Panc1 (cell line): ENCODE data around the gene TMEM164. TPM values are rescaled to one million over a fixed set of nuclear protein-coding genes. Genes with fewer than 3 reads are reported as not detected.

ENCODE experiments used
- ATAC-seq: fragments of 200-7000 bp; cut with Tn5 transposase; 2 replicates; pipeline ENCODE4 v1.9.1; 2020; ENCODE audit warnings: mild to moderate bottlenecking, moderate library complexity
- BruUV-seq: library from RNA; stranded (reverse); fragments of 400-500 nt; replicated peaks from 2 replicates; lab custom pipeline; 2021; lab: Mats Ljungman, UMichigan
- CTCF ChIA-PET: fragments of 300-600 bp; sonication (Branson Sonifier 250); formaldehyde crosslinking; loops from one replicate; lab custom pipeline; 2022; ENCODE audit warnings: antibody characterized with exemption; lab: Charles Lee
- POLR2A ChIA-PET: fragments of 300-600 bp; sonication (Branson Sonifier 250); formaldehyde crosslinking; loops from one replicate; lab custom pipeline; 2022; ENCODE audit warnings: antibody characterized with exemption; lab: Charles Lee
- DNase-seq: peaks from one replicate; pipeline ENCODE4 v3.0.0-alpha.2; 2010; ENCODE audit warnings: low read depth, low spot score
- H3K27ac ChIP-seq: 2 replicates; pipeline ENCODE4 v1.5.1; 2011; ENCODE audit warnings: mild to moderate bottlenecking, low read length, inconsistent platforms
- H3K27me3 ChIP-seq: fragments of 200-500 bp; sonication (Bioruptor generic); 2 replicates; pipeline ENCODE4 v1.6.0; 2014; ENCODE audit warnings: low read length, inconsistent platforms; ENCODE audit not compliant: control insufficient read depth, insufficient read depth
- H3K36me3 ChIP-seq: fragments of 200-500 bp; sonication (Bioruptor generic); 2 replicates; pipeline ENCODE4 v1.5.1; 2014; ENCODE audit warnings: inconsistent platforms, mild to moderate bottlenecking, low read length, moderate library complexity; ENCODE audit not compliant: control insufficient read depth, insufficient read depth
- H3K4me1 ChIP-seq: 2 replicates; pipeline ENCODE4 v1.5.1; 2011; ENCODE audit warnings: inconsistent platforms, mild to moderate bottlenecking, low read length, moderate library complexity; ENCODE audit not compliant: control insufficient read depth, insufficient read depth
- H3K4me3 ChIP-seq, 2 experiments: 2 replicates each; pipeline ENCODE4 v1.5.1; 2011 to 2012; ENCODE audit warnings: low read depth in 2 of 2, low read length in 2 of 2, mild to moderate bottlenecking in 2 of 2, inconsistent platforms in 1 of 2, moderate library complexity in 1 of 2
- H3K9me3 ChIP-seq: fragments of 200-500 bp; sonication (Bioruptor generic); 2 replicates; pipeline ENCODE4 v1.5.1; 2014; ENCODE audit warnings: low read depth, mild to moderate bottlenecking, inconsistent platforms, low read length, moderate library complexity; ENCODE audit not compliant: control insufficient read depth, insufficient read depth
- POLR2AphosphoS5 ChIP-seq: IDR thresholded peaks from 2 replicates; pipeline ENCODE4 v1.6.1; 2012; ENCODE audit warnings: mild to moderate bottlenecking, low read depth, low read length, moderate library complexity
- SIN3A ChIP-seq: IDR thresholded peaks from 2 replicates; pipeline ENCODE4 v1.6.1; 2012; ENCODE audit warnings: low read depth, mild to moderate bottlenecking, low read length, moderate library complexity, borderline replicate concordance; ENCODE audit not compliant: insufficient read depth
- TCF7L2 ChIP-seq: IDR thresholded peaks from 2 replicates; pipeline ENCODE4 v1.6.1; 2011; ENCODE audit warnings: mild to moderate bottlenecking, low read depth, low read length, inconsistent platforms
- in situ Hi-C: cut with HindIII; loops from 2 replicates; pipeline ENCODE4 v1.10.0; 2016; ENCODE audit warnings: low sequenced_read_pairs, low pct_unique_long_range_greater_than_20kb
- intact Hi-C: fragments of 100-400 bp; cut with micrococcal nuclease; formaldehyde crosslinking; loops from one replicate; pipeline ENCODE4 v1.10.0; 2022; ENCODE audit not compliant: unreplicated experiment
- total RNA-seq: library from RNA; stranded (reverse); gene quantifications from one replicate; pipeline ENCODE4 v1.2.1, GENCODE V29; 2021; ENCODE audit not compliant: unreplicated experiment
- TF ChIP-seq, protein P1 (sequence below), 2 experiments: IDR thresholded peaks; 2 replicates each; pipeline ENCODE4 v1.6.1; 2011 to 2012; ENCODE audit warnings: low read depth in 2 of 2, control low read depth in 1 of 2, low read length in 1 of 2, mild to moderate bottlenecking in 1 of 2, moderate library complexity in 1 of 2; ENCODE audit not compliant: insufficient read depth in 1 of 2
- TF ChIP-seq, protein P2 (sequence below): fragments of 450-650 bp; IDR thresholded peaks from 2 replicates; pipeline ENCODE4 v1.5.1; 2017; ENCODE audit warnings: mild to moderate bottlenecking

TMEM164 gene
- total RNA-seq, 1 experiment from 2014 or later = 32.8 TPM

- H3K36me3 ChIP-seq = no peaks in the 10 kb centered on the region
- no peaks in the 10 kb centered on the region for H3K4me1 ChIP-seq
- ATAC-seq (no peak), DNase-seq (no peak)
- no peaks in the 10 kb centered on the region for H3K9me3 ChIP-seq
- no peak for TF ChIP-seq POLR2AphosphoS5
- TF ChIP-seq, protein P1, sequence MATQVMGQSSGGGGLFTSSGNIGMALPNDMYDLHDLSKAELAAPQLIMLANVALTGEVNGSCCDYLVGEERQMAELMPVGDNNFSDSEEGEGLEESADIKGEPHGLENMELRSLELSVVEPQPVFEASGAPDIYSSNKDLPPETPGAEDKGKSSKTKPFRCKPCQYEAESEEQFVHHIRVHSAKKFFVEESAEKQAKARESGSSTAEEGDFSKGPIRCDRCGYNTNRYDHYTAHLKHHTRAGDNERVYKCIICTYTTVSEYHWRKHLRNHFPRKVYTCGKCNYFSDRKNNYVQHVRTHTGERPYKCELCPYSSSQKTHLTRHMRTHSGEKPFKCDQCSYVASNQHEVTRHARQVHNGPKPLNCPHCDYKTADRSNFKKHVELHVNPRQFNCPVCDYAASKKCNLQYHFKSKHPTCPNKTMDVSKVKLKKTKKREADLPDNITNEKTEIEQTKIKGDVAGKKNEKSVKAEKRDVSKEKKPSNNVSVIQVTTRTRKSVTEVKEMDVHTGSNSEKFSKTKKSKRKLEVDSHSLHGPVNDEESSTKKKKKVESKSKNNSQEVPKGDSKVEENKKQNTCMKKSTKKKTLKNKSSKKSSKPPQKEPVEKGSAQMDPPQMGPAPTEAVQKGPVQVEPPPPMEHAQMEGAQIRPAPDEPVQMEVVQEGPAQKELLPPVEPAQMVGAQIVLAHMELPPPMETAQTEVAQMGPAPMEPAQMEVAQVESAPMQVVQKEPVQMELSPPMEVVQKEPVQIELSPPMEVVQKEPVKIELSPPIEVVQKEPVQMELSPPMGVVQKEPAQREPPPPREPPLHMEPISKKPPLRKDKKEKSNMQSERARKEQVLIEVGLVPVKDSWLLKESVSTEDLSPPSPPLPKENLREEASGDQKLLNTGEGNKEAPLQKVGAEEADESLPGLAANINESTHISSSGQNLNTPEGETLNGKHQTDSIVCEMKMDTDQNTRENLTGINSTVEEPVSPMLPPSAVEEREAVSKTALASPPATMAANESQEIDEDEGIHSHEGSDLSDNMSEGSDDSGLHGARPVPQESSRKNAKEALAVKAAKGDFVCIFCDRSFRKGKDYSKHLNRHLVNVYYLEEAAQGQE (IDR thresholded peaks at IDR 0.05; ENCODE audit: insufficient read depth in 1 of 2, low read depth in 2 of 2, low read length in 1 of 2) = no peak
- TF ChIP-seq TCF7L2 = no peak
- TF ChIP-seq, protein P2, sequence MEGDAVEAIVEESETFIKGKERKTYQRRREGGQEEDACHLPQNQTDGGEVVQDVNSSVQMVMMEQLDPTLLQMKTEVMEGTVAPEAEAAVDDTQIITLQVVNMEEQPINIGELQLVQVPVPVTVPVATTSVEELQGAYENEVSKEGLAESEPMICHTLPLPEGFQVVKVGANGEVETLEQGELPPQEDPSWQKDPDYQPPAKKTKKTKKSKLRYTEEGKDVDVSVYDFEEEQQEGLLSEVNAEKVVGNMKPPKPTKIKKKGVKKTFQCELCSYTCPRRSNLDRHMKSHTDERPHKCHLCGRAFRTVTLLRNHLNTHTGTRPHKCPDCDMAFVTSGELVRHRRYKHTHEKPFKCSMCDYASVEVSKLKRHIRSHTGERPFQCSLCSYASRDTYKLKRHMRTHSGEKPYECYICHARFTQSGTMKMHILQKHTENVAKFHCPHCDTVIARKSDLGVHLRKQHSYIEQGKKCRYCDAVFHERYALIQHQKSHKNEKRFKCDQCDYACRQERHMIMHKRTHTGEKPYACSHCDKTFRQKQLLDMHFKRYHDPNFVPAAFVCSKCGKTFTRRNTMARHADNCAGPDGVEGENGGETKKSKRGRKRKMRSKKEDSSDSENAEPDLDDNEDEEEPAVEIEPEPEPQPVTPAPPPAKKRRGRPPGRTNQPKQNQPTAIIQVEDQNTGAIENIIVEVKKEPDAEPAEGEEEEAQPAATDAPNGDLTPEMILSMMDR = no peak
- no peak for TF ChIP-seq SIN3A
- CTCF ChIA-PET = no interaction called here
- intact Hi-C loops (no loop called here), in situ Hi-C loops (no loop called here)
- no peaks in the 10 kb centered on the region for H3K27me3 ChIP-seq
- H3K4me3 ChIP-seq = no peak overlapping the region
- POLR2A ChIA-PET = no interaction called here
- BruUV-seq = no TSS peak
- no peak overlapping the region for H3K27ac ChIP-seq
These were observed 95.0 kb downstream of the TMEM164 start for GRCh38 chrX:110097920-110098319.

DNA sequence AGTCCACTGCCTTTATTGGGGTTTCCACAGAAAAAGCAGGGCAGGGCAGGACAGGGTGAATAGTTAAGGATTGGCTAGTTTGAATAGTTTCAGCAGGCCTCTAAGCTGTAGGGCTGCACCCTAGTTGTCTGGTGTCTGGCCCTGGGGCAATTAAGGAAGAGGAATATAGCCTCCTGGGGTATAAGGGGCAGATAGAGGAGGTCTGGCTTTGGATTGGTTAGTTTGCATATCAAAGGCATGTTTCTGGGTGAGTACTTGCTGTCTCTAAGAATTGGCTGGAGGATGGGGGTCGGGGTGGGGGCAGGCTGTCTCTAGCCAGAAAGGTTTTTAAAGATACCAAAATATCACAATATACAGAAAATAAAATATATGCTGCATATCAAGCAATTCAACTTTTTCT is 100.4 kb downstream of the TMEM164 start:
- no peak for TF ChIP-seq TCF7L2
- TF ChIP-seq, protein P1 (IDR thresholded peaks at IDR 0.05; ENCODE audit: insufficient read depth in 1 of 2, low read depth in 2 of 2, low read length in 1 of 2) = no peak
- no peak for TF ChIP-seq SIN3A
- TF ChIP-seq, protein P2 = no peak
- TF ChIP-seq POLR2AphosphoS5 = no peak
- ChIA-PET POLR2A (no interaction called here), CTCF (no interaction called here)
- no TSS peak for BruUV-seq
- Histone ChIP-seq H3K4me3 (no peak overlapping the region), H3K4me1 (no peaks in the 10 kb centered on the region), H3K27ac (no peak overlapping the region), H3K9me3 (no peaks in the 10 kb centered on the region), H3K36me3 (no peaks in the 10 kb centered on the region), H3K27me3 (no peaks in the 10 kb centered on the region)
- intact Hi-C loops = no loop called here
- ATAC-seq = no peak
- in situ Hi-C loops = no loop called here
- no peak for DNase-seq
